GM21529 (cell line): ENCODE results near the gene DHRS7.

Experiments
- ATAC-seq: cut with Tn5 transposase; IDR thresholded peaks from one replicate; pipeline ENCODE4 v1.9.1; 2021; ENCODE audit not compliant: unreplicated experiment

The DHRS7 gene

GRCh38 chr14:60188115-60188514, 22.9 kb upstream of the DHRS7 start:
- ATAC-seq = no peak

- ATAC-seq = no peak
Measured at GRCh38 chr14:60184905-60185555, 19.8 kb upstream of the DHRS7 start.

- ATAC-seq = peak; percentile 55
Measured at GRCh38 chr14:60184146-60184904, 19.1 kb upstream of the DHRS7 start.

GRCh38 chr14:60183741-60184140, 18.5 kb upstream of the DHRS7 start:
- peak; percentile 46 for ATAC-seq

GRCh38 chr14:60183138-60183537, 17.9 kb upstream of the DHRS7 start:
- ATAC-seq = peak; percentile 19

GRCh38 chr14:60179431-60179869, 14.3 kb upstream of the DHRS7 start:
- ATAC-seq = no peak

- no peak for ATAC-seq
Measured at GRCh38 chr14:60178820-60179219, 13.6 kb upstream of the DHRS7 start.

GRCh38 chr14:60178164-60178563, 13.0 kb upstream of the DHRS7 start:
- ATAC-seq = no peak

- ATAC-seq = no peak
Measured at GRCh38 chr14:60175255-60175902, 10.2 kb upstream of the DHRS7 start.

- ATAC-seq = no peak
Measured at GRCh38 chr14:60174352-60175254, 9.4 kb upstream of the DHRS7 start.

- ATAC-seq = no peak
Measured at GRCh38 chr14:60171690-60172089, 6.5 kb upstream of the DHRS7 start.

GRCh38 chr14:60170948-60171347, 5.8 kb upstream of the DHRS7 start:
- no peak for ATAC-seq

GRCh38 chr14:60169722-60170121, 4.5 kb upstream of the DHRS7 start:
- no peak for ATAC-seq

GRCh38 chr14:60166142-60166541, 944 bp upstream of the DHRS7 start:
- ATAC-seq = no peak

- peak; percentile 9 for ATAC-seq
Measured at GRCh38 chr14:60165547-60165876, 314 bp upstream of the DHRS7 start.

GRCh38 chr14:60164404-60164711, 840 bp downstream of the DHRS7 start:
- ATAC-seq = peak; percentile 5

- no peak for ATAC-seq
Measured at GRCh38 chr14:60163693-60164092, 1.5 kb downstream of the DHRS7 start.

GRCh38 chr14:60161196-60162107, 3.7 kb downstream of the DHRS7 start:
- ATAC-seq = no peak

GRCh38 chr14:60160422-60160821, 4.8 kb downstream of the DHRS7 start:
- no peak for ATAC-seq

- no peak for ATAC-seq
Measured at GRCh38 chr14:60154671-60155070, 10.5 kb downstream of the DHRS7 start.
